HEK293 (cell line): Measurements from ENCODE around the gene MSANTD2.

Experiments
- CTCF ChIA-PET: fragments of 350-600 bp; formaldehyde crosslinking; extraction: SDS; loops from one replicate; lab custom pipeline; 2021; ENCODE audit warnings: antibody characterized with exemption; lab: Yijun Ruan, JAX
- POLR2A ChIA-PET: fragments of 300-600 bp; formaldehyde crosslinking; extraction: SDS; loops from one replicate; lab custom pipeline; 2020; ENCODE audit warnings: antibody characterized with exemption, inconsistent platforms; lab: Yijun Ruan, JAX
- H3K27ac ChIP-seq: fragments of 200-500 bp; sonication (Bioruptor generic); 2 replicates; pipeline ENCODE4 v1.5.1; 2014; ENCODE audit warnings: low read depth, low read length, control low read depth, inconsistent platforms; ENCODE audit errors: extremely low read depth
- H3K36me3 ChIP-seq, 2 experiments: fragments of 200-500 bp in 1 of 2; sonication (Bioruptor generic) in 1 of 2; 1 replicate in 1 of 2; 2 replicates in 1 of 2; pipeline ENCODE4 v1.5.1; 2014 to 2017; ENCODE audit warnings: inconsistent platforms in 2 of 2, low read length in 2 of 2; ENCODE audit not compliant: control insufficient read depth in 2 of 2, insufficient read depth in 1 of 2
- H3K4me1 ChIP-seq: fragments of 200-500 bp; sonication (Bioruptor generic); 2 replicates; pipeline ENCODE4 v1.5.1; 2014; ENCODE audit warnings: mild to moderate bottlenecking, low read length, inconsistent platforms; ENCODE audit not compliant: control insufficient read depth, insufficient read depth
- H3K4me3 ChIP-seq: 2 replicates; pipeline ENCODE4 v1.5.1; 2011; ENCODE audit warnings: low read depth, mild to moderate bottlenecking, control low read depth, low read length, moderate library complexity
- H3K9me3 ChIP-seq: fragments of 200-500 bp; sonication (Bioruptor generic); 2 replicates; pipeline ENCODE4 v1.5.1; 2014; ENCODE audit warnings: low read depth, low read length, inconsistent platforms; ENCODE audit not compliant: control insufficient read depth, insufficient read depth
- BCL11A ChIP-seq: fragments of 450-650 bp; formaldehyde crosslinking; IDR thresholded peaks from 2 replicates; pipeline ENCODE4 v1.5.1; 2016; ENCODE audit warnings: low read depth, missing biosample characterization, missing genetic modification characterization
- GLI4 ChIP-seq: fragments of 450-650 bp; formaldehyde crosslinking; IDR thresholded peaks from 2 replicates; pipeline ENCODE4 v1.5.1; 2016; ENCODE audit warnings: missing biosample characterization, missing genetic modification characterization
- GLIS2 ChIP-seq: fragments of 450-650 bp; formaldehyde crosslinking; IDR thresholded peaks from 2 replicates; pipeline ENCODE4 v1.5.1; 2016; ENCODE audit warnings: missing biosample characterization, missing genetic modification characterization
- PRDM6 ChIP-seq: fragments of 450-650 bp; formaldehyde crosslinking; IDR thresholded peaks from 2 replicates; pipeline ENCODE4 v1.5.1; 2017; ENCODE audit warnings: missing biosample characterization, missing genetic modification characterization
- SCRT1 ChIP-seq: fragments of 450-650 bp; formaldehyde crosslinking; IDR thresholded peaks from 2 replicates; pipeline ENCODE4 v1.5.1; 2016; ENCODE audit warnings: missing biosample characterization, missing genetic modification characterization, borderline replicate concordance
- TRIM28 ChIP-seq: IDR thresholded peaks from 2 replicates; pipeline ENCODE4 v1.6.1; 2011; ENCODE audit warnings: low read length, control low read depth, borderline replicate concordance
- ZBTB20 ChIP-seq: fragments of 450-650 bp; formaldehyde crosslinking; IDR thresholded peaks from 2 replicates; pipeline ENCODE4 v1.5.1; 2016; ENCODE audit warnings: missing biosample characterization, missing genetic modification characterization
- ZBTB21 ChIP-seq: fragments of 450-650 bp; formaldehyde crosslinking; IDR thresholded peaks from 2 replicates; pipeline ENCODE4 v1.5.1; 2017; ENCODE audit warnings: missing biosample characterization, missing genetic modification characterization
- ZBTB6 ChIP-seq: fragments of 450-650 bp; formaldehyde crosslinking; IDR thresholded peaks from 2 replicates; pipeline ENCODE4 v1.5.1; 2017; ENCODE audit warnings: missing biosample characterization, missing genetic modification characterization
- ZNF140 ChIP-seq: fragments of 450-650 bp; formaldehyde crosslinking; IDR thresholded peaks from 2 replicates; pipeline ENCODE4 v1.5.1; 2016; ENCODE audit warnings: missing biosample characterization, missing genetic modification characterization
- ZNF174 ChIP-seq: fragments of 450-650 bp; formaldehyde crosslinking; IDR thresholded peaks from 2 replicates; pipeline ENCODE4 v1.5.0; 2017; ENCODE audit warnings: missing biosample characterization, mild to moderate bottlenecking, missing genetic modification characterization
- ZNF19 ChIP-seq: fragments of 450-650 bp; formaldehyde crosslinking; IDR thresholded peaks from 2 replicates; pipeline ENCODE4; 2016; ENCODE audit warnings: missing biosample characterization, missing genetic modification characterization, low read depth
- ZNF2 ChIP-seq: fragments of 450-650 bp; formaldehyde crosslinking; IDR thresholded peaks from 2 replicates; pipeline ENCODE4 v1.5.1; 2016; ENCODE audit warnings: missing biosample characterization, missing genetic modification characterization
- ZNF239 ChIP-seq: fragments of 450-650 bp; formaldehyde crosslinking; IDR thresholded peaks from 2 replicates; pipeline ENCODE4 v1.5.1; 2016; ENCODE audit warnings: missing biosample characterization, missing genetic modification characterization
- ZNF280C ChIP-seq: fragments of 450-650 bp; formaldehyde crosslinking; IDR thresholded peaks from 2 replicates; pipeline ENCODE4 v1.5.1; 2016; ENCODE audit warnings: missing biosample characterization, missing genetic modification characterization
- ZNF335 ChIP-seq: fragments of 450-650 bp; formaldehyde crosslinking; conservative IDR thresholded peaks from 2 replicates; pipeline ENCODE4 v1.5.1; 2016; ENCODE audit warnings: missing biosample characterization, missing genetic modification characterization
- ZNF366 ChIP-seq: fragments of 450-650 bp; formaldehyde crosslinking; conservative IDR thresholded peaks from 2 replicates; pipeline ENCODE4 v1.5.1; 2016; ENCODE audit warnings: missing biosample characterization, missing genetic modification characterization
- ZNF391 ChIP-seq: fragments of 450-650 bp; formaldehyde crosslinking; IDR thresholded peaks from 2 replicates; pipeline ENCODE4 v1.5.1; 2016; ENCODE audit warnings: low read depth, missing biosample characterization, missing genetic modification characterization, borderline replicate concordance
- ZNF398 ChIP-seq: fragments of 450-650 bp; formaldehyde crosslinking; IDR thresholded peaks from 2 replicates; pipeline ENCODE4 v1.5.1; 2017; ENCODE audit warnings: missing biosample characterization, missing genetic modification characterization
- ZNF433 ChIP-seq: fragments of 450-650 bp; formaldehyde crosslinking; IDR thresholded peaks from 2 replicates; pipeline ENCODE4 v1.5.1; 2016; ENCODE audit warnings: missing biosample characterization, missing genetic modification characterization, low read depth
- ZNF473 ChIP-seq: fragments of 450-650 bp; formaldehyde crosslinking; IDR thresholded peaks from 2 replicates; pipeline ENCODE4 v1.5.1; 2017; ENCODE audit warnings: missing biosample characterization, missing genetic modification characterization
- ZNF529 ChIP-seq: fragments of 450-650 bp; formaldehyde crosslinking; IDR thresholded peaks from 2 replicates; pipeline ENCODE4 v1.5.1; 2017; ENCODE audit warnings: missing genetic modification characterization, missing biosample characterization; ENCODE audit not compliant: insufficient replicate concordance
- ZNF530 ChIP-seq: fragments of 450-650 bp; formaldehyde crosslinking; IDR thresholded peaks from 2 replicates; pipeline ENCODE4 v1.5.1; 2016; ENCODE audit warnings: low read depth, missing biosample characterization, missing genetic modification characterization
- ZNF610 ChIP-seq: fragments of 450-650 bp; formaldehyde crosslinking; IDR thresholded peaks from 2 replicates; pipeline ENCODE4 v1.5.1; 2016; ENCODE audit warnings: missing biosample characterization, missing genetic modification characterization, borderline replicate concordance
- ZNF629 ChIP-seq: fragments of 450-650 bp; formaldehyde crosslinking; IDR thresholded peaks from 2 replicates; pipeline ENCODE4 v1.5.1; 2017; ENCODE audit warnings: missing biosample characterization, missing genetic modification characterization
- ZNF704 ChIP-seq: fragments of 450-650 bp; formaldehyde crosslinking; IDR thresholded peaks from 2 replicates; pipeline ENCODE4 v1.5.1; 2016; ENCODE audit warnings: missing biosample characterization, missing genetic modification characterization
- ZSCAN16 ChIP-seq: fragments of 450-650 bp; formaldehyde crosslinking; IDR thresholded peaks from 2 replicates; pipeline ENCODE4 v1.5.1; 2016; ENCODE audit warnings: missing biosample characterization, missing genetic modification characterization

The MSANTD2 gene

GRCh38 chr11:124763156-124763947 is 36.9 kb downstream of the MSANTD2 start (continued):
- TF ChIP-seq GLI4 (tag by site-specific recombination) (no peak), ZNF335 (peak; percentile 67), ZNF610 (tag by site-specific recombination) (0 out of 2 replicates have a peak, but pooled peaks have one; percentile 36)
- TF ChIP-seq, all 188 proteins: peak for 16

GRCh38 chr11:124762624-124763155 is 37.5 kb downstream of the MSANTD2 start:
- peak overlapping the region; percentile 57 for H3K4me3 ChIP-seq
- ChIA-PET CTCF (interaction anchor here (0.6 to 4.3 kb wide), 22 partner anchors 9 to 1431 kb away, joined by 3 to 42 read pairs (median 4); no protein-coding TSS in a partner anchor), POLR2A (interaction anchor here (0.6 to 2.6 kb wide), 4 partner anchors 16 to 89 kb away, joined by 7 to 14 read pairs (median 12); partner anchors contain the start of genes MSANTD2, SIAE and SPA17)
- H3K9me3 ChIP-seq = no peaks in the 10 kb centered on the region
- H3K36me3 ChIP-seq = peaks cover 0 to 20% of the 10 kb centered on the region in 2 experiments; a peak in 1 of 3 replicates
- no peak overlapping the region; the same call in 1 of the 2 replicates for H3K27ac ChIP-seq
- no peaks in the 10 kb centered on the region for H3K4me1 ChIP-seq
- TF ChIP-seq ZNF473 (tag by site-specific recombination) (no peak), ZNF19 (no peak), ZNF366 (0 out of 2 replicates have a peak, but pooled peaks have one; percentile 25), TRIM28 (no peak), ZNF529 (tag by site-specific recombination) (no peak), ZNF140 (tag by site-specific recombination) (no peak), ZNF530 (no peak), ZBTB21 (tag by site-specific recombination) (no peak), ZBTB20 (peak; percentile 52; the same call in 1 of the 2 replicates), BCL11A (tag by site-specific recombination) (no peak), ZNF2 (tag by site-specific recombination) (no peak), ZNF239 (tag by site-specific recombination) (no peak), GLIS2 (no peak; the same call in 1 of the 2 replicates), ZSCAN16 (no peak), ZNF391 (tag by site-specific recombination) (no peak), ZNF335 (peak; percentile 95), ZNF629 (tag by site-specific recombination) (no peak), ZNF174 (tag by site-specific recombination) (no peak), ZNF433 (tag by site-specific recombination) (no peak), PRDM6 (tag by site-specific recombination) (no peak), ZNF704 (tag by site-specific recombination) (no peak), ZNF280C (tag by site-specific recombination) (no peak), ZBTB6 (tag by site-specific recombination) (no peak), ZNF398 (no peak), SCRT1 (no peak)
